HG03521 (cell line): ENCODE data around the gene PHACTR3.
"Not testable (repeated sequence)": the region's sequence is repeated elsewhere in the genome, so short reads cannot be mapped to it uniquely, and the experiment has no call there.

Experiments used
- ATAC-seq: cut with Tn5 transposase; IDR thresholded peaks from one replicate; pipeline ENCODE4 v1.9.1; 2021; ENCODE audit warnings: mild to moderate bottlenecking, moderate library complexity; ENCODE audit not compliant: unreplicated experiment

The PHACTR3 gene

DNA sequence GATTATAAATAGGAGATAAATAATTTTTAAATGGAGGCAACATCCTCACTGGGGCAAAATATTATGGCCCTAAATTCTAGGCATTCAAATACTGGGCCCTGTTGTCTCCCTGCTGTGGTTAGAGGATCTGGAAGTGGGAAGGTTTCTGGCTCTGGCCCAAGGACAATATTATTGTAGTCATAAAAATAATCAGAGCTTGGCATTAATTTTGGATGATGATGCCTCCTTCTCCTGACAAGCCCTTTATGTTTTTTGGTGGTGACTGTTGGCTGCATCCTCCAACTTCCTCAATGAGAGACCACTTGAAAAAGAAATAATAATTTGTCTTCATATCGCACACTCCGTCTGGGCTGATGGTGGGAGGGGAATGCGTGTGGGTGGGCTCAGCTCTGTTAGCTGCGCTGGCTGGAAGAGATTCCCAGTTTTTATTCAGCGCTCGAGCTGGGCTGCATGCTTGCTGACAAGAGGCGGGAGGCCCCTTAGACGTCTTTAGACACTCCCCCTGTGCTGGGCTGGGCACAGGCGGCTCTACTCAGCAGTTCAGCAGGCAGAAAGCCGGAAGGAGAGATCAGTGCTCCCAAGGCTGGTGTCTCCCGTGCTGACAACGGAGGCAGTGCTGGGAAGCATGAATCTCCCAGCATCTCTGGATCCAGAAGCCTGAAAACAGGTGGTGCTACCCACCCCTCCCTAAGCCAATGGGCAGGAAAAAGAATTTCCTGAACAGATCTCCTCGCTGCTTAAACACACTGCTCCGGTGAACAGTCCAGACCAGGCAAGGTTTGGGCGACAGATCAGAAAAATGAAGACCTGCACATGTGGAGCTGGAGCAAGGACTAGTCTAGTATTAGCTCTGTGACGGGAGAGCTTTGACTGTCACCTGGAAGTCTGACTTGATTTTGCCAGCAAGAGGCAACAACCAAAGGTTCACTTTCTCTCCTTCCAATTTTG lies 231.4 kb downstream of the PHACTR3 start:
- ATAC-seq = no peak

DNA sequence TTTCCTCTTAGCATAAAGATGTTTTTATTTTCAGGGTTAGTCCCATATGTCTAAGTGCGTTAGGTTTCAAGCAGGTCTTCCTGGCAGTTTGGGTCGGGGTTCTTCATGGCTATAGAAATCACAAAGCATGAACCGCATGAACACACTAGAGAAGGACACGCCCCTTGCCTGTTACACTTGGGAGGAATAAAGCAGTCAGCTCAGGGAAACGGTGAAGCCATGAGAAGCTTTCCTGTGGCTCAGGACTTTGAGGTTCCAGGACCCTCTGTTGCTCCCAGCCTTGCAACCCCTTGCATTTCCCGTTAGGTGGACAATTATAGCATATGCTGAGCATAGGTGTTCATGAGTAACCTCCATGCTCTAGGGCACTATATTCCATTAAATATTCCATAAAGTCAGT lies 232.4 kb downstream of the PHACTR3 start:
- no peak for ATAC-seq

DNA sequence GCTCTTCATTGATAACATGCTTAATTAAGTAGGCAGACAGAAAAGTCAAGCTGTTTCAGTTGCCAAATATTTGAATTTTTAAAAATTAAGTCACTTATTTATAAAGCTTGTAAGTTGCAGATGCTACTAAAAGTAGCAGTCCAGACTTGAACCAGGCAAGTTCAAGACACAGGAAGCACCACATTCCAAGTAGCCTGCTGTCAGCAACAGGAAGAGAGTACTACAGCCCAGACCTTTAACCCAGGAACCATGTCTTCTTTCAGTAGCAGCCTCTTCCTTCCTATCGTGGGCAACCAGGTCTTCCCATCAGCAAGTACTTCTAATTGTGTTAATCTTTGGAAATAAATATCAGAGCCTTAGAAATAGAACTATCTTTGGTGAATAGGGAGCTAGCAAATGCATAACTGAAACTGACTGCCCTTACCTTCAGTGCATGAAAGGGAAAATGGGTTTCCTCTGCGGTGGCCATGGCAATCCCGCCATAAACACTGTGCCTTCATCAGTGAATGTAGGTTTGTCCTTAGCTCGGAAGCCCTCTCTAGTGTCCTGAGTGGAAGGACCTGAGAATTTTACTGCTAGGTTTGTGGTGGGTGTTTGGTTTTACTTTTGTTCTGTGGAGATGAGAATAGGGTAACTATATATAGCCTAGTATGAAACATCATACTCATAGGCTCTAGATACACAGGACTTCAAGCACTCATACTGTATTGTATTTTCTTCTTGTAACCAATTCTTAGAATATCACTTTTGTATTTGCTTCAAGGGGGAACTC lies 233.5 kb downstream of the PHACTR3 start:
- ATAC-seq = peak; percentile 77

DNA sequence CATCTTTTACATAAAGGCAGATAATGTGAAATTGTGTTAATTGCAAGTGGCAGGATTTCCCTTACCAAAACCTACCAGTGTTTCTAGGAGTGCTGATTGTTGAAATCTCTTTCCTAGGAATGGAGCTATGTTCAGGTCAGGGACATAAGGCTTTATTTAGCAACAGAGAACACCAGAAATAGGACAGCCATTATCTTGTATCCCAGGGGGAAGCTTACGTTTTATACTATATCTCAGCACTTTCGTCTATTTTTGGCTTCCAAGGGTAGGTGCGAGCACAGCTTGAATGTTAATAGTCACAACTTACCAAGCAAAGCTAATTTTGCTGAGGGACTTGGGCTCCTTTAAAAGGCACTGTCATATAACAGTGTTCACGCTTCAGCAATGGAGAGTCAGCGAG lies 235.1 kb downstream of the PHACTR3 start:
- no peak for ATAC-seq

DNA sequence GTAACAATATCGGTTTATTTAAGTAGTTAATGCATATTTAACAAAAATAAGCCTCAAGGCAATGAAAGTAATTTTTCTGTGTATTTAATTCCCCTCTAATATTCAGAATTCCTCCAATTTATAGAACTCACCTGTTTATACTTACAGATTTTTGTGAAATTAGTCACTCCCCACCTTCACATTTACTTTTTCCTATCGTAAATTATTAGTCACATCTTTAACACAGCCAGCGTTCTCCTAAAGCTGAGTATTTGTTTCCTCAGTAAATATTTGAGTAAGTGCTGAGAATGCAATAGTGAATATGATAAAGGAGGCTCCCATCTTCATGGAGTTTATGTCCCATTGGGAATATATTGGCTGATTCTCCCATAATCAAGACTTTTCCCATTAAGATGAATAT lies 241.1 kb downstream of the PHACTR3 start:
- no peak for ATAC-seq

DNA sequence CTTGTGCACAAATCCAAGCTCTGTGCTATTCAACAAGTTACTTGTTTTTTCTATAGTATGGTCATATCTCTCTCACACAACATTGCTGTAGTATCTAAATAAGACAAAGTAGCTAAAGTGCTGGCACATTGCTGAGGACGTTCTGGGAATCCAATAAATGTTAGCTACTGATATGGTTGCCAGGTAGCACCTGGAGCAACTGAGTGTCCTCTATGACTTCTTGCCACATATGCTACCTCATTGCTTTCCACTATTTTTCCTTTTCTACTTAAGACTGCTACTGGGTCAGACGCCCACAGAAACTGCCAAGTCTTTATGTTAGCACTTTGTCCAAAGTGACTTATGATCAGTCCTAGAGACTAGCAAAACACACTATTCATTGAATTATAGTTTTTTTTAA lies 243.8 kb downstream of the PHACTR3 start:
- ATAC-seq = no peak

DNA sequence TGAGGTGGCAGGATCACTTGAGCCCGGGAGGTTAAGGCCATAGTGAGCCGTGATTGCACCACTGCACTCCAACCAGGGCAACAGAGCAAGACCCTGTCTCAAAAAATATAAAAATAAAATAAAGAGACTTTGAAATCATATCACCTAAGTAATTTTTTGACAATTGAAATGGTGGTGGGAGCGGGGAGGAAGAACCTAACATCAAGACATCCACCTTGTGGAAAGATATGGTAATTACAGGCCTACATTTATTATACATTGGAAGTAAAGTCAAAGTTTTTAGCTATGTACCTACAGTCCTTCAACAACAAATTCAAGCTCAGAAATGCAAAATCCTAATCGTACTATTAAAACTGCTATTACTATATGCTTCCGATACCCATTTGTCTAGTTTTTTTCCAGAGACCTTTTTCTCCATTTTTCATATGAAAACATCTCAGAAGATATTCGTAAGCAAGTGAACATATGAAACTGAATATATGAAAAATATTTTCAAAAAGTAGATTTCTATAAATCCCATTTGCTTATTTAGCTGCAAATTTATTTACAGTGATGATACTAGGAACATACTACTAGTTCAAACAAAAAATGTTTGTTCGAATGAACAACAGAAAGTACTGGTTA lies 245.8 kb downstream of the PHACTR3 start:
- no peak for ATAC-seq

DNA sequence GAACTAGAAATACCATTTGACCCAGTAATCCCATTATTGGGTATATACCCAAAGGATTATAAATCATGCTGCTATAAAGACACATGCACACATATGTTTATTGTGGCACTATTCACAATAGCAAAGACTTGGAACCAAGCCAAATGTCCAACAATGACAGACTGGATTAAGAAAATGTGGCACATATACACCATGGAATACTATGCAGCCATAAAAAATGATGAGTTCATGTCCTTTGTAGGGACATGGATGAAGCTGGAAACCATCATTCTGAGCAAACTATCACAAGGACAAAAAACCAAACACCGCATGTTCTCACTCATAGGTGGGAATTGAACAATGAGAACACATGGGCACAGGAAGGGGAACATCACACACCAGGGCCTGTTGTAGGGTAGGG lies 252.2 kb downstream of the PHACTR3 start:
- ATAC-seq = not testable (repeated sequence)

DNA sequence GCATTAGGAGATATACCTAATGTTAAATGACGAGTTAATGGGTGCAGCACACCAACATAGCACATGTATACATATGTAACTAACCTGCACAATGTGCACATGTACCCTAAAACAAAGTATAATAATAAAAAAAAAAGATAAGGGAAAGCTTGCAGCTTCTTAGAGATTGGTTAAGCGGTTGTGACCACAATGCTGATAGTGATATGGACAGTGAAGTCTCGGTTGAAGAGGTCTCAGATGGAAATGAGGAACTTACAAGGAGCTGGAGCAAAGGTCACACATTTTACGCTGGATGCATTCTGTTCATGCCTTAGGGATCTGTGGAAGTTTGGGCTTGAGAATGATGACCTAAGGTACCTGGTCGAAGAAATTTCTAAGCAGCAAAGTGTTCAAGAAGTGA lies 252.6 kb downstream of the PHACTR3 start:
- ATAC-seq = not testable (repeated sequence)

DNA sequence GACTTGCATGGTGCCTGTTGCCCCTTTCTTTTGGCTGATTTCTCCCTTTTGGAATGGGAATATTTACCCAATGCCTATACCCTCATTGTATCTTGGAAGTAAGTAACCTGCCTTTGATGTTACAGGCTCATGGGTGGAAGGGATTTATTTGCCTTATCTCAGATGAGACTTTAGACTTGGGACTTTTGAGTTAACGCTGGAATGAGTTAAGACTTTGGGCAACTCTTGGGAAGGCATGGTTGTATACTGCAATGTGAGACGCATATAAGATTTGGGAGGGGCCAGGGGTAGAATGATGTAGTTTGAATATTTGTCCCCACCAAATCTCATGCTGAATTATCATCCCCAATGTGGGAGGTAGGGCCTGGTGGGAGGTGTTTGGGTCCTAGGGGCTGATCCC lies 253.6 kb downstream of the PHACTR3 start:
- no peak for ATAC-seq

DNA sequence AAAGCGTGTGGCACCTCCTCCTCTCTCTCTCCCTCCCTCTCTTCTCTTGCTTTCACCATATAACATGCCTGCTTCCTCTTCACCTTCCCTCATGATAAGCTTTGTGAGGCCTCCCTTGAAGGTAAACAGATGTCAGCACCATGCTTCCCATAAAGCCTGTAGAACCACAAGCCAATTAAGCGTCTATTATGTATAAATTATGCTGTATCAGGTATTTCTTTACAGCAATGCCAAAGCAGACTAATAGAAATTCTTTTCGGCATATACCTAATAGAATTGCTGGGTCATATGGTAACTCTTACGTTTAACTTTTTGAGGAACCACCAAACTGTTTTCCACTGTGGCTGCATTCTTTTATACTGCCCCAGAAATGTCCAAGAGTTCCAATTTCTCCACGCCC lies 254.1 kb downstream of the PHACTR3 start:
- ATAC-seq = no peak

DNA sequence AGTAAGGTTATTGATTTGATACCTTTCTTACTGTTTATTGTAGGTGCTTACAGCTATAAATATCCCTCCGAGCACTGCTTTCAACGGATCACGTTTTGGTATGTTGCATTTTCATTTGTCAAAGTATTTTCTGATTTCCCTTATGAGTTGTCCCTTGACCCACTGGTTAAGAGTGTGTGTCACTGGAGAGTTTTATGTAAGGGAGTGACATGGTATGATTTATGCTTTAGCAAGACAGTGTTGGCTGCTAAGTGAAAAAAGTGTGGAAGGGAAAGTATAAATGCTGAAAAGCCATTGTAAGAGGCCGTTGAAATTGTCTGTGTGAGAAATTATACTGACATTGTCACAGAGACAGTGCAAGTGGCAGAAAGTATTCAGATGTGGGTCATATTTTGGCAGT lies 257.1 kb downstream of the PHACTR3 start:
- ATAC-seq = no peak

DNA sequence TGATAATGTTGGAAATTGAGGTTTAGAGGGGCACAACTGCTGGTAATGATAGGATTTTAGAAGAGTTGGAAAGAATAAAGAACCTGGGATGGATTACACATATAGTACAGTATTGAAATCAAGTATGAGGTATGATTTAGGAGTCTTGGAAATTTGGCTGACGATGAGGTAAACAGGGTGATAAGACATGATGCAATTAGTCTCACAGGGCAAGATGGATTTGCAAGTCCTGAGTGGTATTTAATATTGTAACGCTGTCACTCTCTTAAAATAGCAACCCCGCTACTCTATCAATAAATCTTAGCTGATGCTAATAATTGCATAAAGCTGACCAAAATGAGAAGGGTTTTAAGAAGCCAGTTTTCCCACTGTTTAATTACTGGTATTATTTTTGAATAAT lies 258.7 kb downstream of the PHACTR3 start:
- ATAC-seq = no peak

DNA sequence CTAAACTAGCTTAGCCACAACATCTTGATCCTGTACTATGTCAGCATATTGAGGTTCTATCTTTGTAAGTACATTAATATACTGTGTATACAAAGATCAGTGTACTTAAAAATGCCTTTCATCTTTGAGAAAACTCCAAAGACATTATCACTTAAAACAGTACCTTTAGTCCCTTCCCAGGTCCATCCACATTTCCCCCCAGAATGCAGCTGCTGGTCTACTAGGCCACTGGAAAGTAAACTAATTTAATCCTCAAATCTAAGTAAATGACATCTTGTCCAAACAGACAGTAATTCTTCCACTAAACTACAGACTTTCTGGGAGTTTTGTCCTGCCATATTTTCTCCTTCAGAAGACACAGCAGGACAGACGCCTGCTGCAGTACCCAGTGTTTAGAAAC lies 260.4 kb downstream of the PHACTR3 start:
- no peak for ATAC-seq

DNA sequence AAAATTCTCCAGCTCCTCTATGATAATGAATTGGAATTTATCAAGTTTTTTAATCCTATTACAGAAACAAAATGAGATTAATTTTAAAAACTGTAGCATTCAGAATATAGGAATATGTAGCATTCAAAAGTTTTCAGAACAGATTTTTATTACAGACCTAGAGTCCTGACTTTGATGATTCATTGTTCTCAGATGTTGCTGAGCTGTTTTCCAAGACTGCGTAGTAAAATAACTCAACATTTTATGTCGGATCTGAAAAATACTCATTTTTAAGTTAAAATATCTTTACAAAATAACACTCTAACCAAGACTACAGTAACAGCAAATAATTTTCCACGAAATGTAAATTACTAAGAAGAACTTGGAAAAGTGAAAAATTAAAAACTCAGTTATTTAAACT lies 262.0 kb downstream of the PHACTR3 start:
- no peak for ATAC-seq

DNA sequence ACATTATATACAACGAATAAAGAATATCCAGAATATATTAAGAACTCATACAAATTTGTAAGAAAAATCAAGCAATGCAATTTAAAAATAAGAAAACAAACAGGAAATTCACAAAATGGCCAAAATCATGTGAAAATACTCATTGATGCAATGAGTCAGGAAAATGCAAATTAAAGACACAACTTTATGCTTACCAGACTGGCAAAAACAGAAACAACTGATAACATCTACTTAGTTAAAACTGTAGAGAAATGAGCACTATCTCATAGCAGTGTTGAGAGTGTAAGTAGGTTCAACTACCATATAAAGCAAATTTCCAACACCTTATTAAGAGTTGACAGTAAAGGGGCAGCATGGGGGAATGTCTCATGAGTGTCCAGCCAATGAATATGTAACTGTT lies 266.8 kb downstream of the PHACTR3 start:
- ATAC-seq = no peak

DNA sequence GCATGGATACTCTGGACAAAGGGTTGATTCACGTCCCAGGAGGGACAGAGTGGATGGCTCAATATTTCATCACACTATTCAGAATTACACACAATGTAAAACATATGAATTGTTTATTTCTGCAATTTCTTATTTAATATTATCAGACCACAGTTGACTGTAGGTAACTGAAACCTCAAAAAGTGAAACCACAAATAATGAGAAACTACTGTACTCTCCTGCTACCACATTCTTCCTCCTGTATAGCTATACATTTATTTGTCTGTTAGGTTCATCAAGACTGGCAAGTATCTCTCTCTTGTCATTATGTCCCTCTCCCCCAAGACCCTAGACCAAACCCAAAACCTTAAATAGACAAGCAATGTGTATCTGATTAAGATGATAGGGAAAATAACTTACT lies 269.1 kb downstream of the PHACTR3 start:
- no peak for ATAC-seq

DNA sequence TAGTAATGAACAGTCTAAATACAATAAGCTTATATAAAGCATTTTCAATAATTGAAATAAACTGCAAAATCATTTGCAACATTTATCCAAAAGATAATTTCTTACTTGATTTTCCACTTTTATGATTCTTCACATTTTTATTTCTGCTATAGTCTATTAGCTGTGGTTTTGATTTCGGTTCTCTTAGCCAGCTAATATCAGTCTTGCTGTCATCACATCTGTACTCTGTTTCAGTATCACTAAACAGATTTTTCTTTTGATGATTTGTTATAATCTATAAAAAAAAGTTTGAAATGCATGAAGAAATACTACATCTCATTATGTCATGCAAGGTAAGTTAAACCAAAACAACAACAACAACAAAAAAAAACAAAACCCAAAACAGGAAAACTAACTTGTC lies 275.9 kb downstream of the PHACTR3 start:
- no peak for ATAC-seq

DNA sequence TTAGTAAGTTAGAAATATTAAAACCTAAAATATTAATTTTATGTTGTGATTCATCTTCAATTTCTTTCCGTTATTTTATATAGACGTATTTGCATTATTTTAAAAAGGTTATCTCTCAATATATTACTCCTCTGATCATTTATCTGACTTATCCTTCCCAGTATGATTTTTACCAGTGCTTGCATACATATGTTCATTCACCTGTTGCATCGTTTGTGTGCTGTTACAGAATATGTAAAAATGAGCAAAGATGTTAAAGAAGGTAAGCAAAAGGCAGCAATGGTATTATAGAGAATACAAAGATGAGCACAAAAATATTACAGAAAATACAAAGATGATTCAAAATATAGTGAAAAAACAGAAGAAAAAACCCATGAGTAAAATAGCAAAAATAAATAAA lies 280.2 kb downstream of the PHACTR3 start:
- ATAC-seq = no peak

DNA sequence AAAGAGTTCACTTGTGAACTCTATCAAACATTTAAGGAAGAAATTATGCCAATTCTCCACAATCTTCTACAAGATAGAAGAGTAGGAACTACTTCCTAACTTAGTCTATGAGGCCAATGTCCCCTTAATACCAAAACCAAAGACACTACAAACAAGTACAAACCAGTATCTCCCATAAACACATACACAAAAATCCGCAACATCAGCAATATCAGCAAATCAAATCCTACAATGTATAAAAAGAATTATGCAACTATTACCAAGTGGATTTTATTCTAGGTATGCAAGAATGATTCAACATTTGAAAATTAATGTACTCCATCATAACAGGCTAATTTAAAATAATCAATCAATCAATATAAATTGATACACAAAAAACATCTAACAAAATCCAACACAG lies 283.7 kb downstream of the PHACTR3 start:
- ATAC-seq = no peak

DNA sequence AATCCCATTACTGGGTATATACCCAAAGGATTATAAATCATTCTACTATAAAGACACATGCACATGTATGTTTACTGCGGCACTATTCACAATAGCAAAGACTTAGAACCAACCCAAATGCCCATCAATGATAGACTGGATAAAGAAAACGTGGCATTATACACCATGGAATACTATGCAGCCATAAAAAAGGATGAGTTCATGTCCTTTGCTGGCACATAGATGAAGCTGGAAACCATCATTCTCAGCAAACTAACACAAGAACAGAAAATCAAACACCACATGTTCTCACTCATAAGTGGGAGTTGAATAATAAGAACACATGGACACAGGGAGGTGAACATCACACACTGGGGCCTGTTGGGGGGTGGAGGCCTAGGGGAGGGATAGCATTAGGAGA lies 285.7 kb downstream of the PHACTR3 start:
- ATAC-seq = not testable (repeated sequence)

DNA sequence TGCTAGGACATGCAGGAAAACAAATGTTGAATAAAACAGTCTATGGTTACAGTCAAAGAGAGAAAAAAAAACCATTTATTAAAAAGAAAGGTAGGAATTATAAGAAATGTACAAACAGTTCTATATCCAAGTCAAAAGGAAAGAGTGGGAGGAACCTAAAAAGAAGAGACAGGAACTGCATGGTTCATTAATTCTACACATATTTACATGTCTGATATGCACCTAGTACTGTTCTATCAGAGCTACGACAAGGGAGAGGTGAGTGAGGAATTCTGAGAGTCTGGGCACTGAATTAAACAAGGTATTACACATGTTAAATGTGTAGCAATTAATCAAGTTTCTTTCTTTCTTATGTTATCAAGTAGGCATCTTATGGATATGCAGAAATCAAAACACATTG lies 287.2 kb downstream of the PHACTR3 start:
- no peak for ATAC-seq
